Stimulated activated CD4-positive, alpha-beta T cell treated with anti-CD3 and anti-CD28 coated beads, TNF-alpha, amount 100 ng/mL, for 1 hour (primary cell): Measurements from ENCODE around the gene SH3RF2.
"Not testable (repeated sequence)": the region's sequence is repeated elsewhere in the genome, so short reads cannot be mapped to it uniquely, and the experiment has no call there.

ENCODE experiments used
- DNase-seq, 3 donors: peaks; one replicate each; pipeline ENCODE4 v3.0.0-alpha.2; 2020; ENCODE audit warnings: low read depth in 3 of 3, low spot score in 1 of 3

The SH3RF2 gene, protein sequence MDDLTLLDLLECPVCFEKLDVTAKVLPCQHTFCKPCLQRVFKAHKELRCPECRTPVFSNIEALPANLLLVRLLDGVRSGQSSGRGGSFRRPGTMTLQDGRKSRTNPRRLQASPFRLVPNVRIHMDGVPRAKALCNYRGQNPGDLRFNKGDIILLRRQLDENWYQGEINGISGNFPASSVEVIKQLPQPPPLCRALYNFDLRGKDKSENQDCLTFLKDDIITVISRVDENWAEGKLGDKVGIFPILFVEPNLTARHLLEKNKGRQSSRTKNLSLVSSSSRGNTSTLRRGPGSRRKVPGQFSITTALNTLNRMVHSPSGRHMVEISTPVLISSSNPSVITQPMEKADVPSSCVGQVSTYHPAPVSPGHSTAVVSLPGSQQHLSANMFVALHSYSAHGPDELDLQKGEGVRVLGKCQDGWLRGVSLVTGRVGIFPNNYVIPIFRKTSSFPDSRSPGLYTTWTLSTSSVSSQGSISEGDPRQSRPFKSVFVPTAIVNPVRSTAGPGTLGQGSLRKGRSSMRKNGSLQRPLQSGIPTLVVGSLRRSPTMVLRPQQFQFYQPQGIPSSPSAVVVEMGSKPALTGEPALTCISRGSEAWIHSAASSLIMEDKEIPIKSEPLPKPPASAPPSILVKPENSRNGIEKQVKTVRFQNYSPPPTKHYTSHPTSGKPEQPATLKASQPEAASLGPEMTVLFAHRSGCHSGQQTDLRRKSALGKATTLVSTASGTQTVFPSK

GRCh38 chr5:145936401-145937131, at the start of gene SH3RF2:
TSS of gene SH3RF2 (plus strand) at chr5:145936578. CDS start at chr5:145937929, 1,351 bp downstream.
- DNase-seq = peak in 1 of 3 donors; percentile 5

- DNase-seq = no peak
These were observed 49.2 kb upstream of the SH3RF2 start for GRCh38 chr5:145887217-145887616.

DNA sequence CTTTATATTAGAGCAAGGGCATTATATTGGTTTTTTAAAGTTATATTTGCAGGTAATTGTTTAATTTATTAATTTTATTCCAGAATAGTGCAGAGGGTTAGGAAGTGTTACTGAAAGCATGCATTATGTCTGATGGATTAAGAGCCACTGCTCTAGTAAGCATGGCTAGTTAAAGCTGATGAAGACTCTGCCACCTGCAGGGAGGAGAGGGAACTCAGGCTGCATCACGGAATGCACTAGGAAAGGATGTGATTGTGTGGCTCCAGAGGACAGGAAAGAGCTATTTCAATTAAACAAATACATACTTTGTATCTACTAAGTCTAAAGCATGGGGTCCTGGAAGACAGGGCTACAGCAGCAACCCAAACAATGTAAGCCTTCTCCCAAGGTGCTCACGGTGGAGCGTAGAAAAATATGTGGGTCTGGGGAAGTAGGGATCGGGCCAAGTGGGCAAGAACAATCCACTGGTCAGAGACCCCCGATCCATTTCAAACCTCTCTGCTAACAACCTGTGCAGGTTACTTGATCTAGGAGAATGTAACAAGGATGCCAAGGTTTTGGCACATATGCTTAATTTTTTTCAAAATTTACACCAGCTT, 48.3 kb upstream of the SH3RF2 start:
- DNase-seq = no peak

- no peak for DNase-seq
These were observed 46.8 kb upstream of the SH3RF2 start for GRCh38 chr5:145889611-145890010.

GRCh38 chr5:145891378-145891777, 45.0 kb upstream of the SH3RF2 start:
- not testable (repeated sequence) for DNase-seq

DNA sequence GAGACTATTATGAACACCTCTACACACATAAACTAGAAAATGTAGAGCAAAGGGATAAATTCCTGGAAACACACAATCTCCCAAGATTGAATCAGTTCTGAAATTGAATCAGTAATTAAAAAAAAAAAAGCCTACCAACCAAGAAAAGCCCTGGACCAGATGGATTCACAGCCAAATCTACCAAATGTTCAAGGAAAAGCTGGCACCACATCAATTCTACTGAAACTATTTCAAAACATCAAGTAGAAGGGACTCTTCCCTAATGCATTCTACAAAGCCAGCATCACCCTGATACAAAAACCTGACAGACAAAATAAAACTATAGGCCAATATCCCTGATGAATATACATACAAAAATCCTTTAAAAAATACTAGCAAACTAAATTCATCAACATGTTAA, 38.2 kb upstream of the SH3RF2 start:
- no peak for DNase-seq

DNA sequence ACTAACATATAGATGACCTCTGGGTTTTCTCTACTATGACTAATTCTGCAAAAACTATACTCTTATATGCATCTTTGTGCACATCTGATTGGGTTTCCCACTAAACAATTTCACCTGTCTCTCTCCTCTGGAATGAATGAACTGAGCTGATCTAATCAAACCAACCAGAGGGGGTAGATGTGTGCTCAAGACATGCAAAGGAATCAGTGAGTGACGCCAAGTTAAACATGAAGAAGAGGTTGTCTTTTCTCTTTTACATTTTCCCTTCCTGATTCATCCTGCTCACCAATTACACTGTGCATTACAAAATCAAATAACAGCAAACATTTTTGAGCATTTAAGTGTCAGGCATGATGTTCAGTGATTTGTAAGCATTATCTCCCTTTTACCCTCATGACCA, 34.0 kb upstream of the SH3RF2 start:
- DNase-seq = no peak

DNA sequence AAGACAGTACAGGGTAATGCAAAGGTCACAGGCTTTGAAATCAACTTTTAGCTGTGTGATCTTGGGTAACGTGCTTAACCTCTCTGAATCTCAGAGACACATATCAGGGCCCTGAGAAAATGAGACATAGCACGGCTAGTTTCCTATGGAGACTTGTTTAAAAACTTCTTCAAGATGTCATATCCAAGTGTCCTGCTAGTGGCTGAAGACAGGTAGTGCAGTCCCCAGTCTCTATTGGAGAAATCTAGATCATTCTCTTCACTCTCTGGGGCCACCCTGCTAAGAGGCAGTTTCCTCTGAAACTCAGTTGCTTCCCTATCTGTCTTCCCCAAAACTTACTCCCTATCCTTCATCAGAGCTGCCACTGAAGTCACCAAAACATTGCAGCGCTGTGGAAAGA, 33.3 kb upstream of the SH3RF2 start:
- DNase-seq = no peak

DNA sequence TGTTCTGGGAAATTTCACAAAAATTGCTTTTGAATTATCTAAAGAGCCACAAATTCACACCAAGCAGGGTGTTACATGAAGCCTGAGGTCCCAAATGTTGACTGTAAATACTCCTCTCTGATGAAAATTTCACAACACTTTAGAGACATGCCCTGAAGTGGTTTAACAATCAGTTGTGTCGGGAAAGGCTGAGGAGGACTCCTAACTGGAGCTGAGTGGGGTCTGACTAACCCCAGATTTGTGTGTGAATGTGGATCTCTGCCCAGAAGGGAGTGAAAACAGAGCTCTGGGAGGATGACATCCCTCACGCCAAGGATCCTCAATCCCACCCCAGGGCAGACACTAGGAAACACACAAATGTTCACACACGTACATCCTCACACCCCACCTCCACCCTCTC, 32.5 kb upstream of the SH3RF2 start:
- no peak for DNase-seq

DNA sequence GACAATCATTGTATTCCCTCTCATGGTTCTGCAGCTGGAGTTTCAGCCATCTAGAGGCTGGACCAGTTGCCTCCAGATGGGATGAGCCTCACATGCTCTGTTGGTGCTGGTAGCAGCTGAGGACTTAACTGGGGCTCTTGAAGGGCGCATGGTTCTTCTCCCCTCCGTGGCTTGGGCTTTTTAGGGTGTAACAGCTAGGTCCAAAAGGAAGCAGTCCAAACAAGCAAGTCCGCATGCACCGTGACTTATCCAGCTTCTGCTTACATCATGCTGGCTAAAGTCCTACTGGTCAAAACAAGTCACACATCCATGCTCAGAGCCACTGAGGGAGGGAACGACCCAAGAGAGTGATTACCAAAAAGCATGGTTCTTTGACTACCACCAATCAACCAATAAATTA, 31.6 kb upstream of the SH3RF2 start:
- DNase-seq = no peak

DNA sequence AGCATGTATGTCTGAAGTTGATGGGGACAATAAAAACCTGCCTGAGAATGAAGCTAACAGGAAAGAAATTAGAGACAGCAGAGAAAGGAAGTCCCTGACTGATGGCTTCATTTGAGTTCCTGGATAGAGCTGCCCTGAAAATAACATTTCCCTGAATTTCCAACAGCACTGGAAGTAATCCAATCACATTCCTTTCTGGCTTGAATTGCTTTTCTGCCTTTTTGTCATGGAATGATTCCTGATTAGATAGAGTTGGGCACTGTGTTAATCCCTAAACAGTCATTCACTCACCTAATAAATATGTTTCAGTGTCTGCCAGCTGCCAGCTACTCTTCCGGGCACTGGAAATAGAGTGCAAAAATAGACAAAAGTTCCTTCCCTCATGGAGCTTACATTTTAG, 30.0 kb upstream of the SH3RF2 start:
- no peak for DNase-seq

GRCh38 chr5:145908206-145908960, 28.0 kb upstream of the SH3RF2 start:
- no peak for DNase-seq

DNA sequence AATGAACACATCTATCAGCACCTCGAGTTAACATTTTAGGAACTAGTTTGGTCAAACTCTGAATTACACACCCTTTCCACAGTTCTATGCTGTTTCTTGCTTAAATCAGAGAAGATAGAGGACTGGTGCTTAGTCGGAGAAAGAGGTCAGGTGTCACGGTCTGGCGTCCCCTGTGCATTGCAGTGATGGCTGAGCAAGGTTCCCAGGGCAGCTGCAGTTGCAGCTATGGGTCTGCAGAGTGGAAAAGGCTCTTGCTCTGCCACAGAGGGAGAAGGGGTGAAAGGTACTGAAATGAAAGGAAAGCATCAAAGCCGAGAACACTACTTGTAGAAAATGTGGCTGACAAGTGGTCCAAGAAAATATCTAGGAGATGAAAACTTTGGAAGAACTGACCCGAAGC, 25.2 kb upstream of the SH3RF2 start:
- no peak for DNase-seq

- no peak for DNase-seq
These were observed 24.4 kb upstream of the SH3RF2 start for GRCh38 chr5:145912019-145912418.

DNA sequence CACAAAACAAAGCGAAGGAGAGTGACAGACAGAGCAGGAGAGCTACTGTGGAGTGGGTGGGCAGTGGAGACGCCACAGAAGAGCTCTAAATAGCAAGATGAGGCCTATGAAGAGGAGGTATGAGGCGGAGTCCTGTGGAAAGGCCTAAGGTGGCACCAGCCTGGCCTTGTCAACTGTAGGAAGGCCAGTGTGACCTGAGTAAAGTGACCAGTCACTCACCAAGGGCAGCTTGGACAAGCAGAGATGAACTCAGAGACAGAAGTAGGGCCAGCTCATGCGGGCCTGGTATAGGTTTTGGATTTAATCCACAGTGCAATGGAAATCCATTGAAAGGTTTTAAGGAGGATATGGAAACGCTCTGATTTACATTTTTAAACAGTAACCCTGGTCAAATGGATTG, 23.8 kb upstream of the SH3RF2 start:
- DNase-seq = no peak

DNA sequence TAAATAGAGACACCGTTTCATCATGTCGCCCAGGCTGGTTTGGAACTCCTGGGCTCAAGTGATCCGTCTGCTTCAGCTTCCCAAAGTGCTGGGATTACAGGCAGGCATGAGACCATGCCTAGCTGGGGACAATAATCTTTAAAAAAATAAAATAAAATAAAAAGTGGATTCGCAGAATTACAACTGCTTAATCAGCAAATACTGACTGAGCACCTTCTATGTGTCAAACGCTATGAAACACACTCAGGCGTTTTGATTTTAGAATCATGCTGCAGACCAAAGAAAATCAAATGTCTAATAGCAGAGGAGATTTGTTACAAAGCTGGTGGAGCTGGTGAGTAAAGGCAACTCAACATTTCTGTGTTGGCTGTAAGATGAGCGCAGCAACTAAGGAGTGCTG, 22.7 kb upstream of the SH3RF2 start:
- DNase-seq = no peak

GRCh38 chr5:145915970-145916638, 20.3 kb upstream of the SH3RF2 start:
- no peak for DNase-seq

DNA sequence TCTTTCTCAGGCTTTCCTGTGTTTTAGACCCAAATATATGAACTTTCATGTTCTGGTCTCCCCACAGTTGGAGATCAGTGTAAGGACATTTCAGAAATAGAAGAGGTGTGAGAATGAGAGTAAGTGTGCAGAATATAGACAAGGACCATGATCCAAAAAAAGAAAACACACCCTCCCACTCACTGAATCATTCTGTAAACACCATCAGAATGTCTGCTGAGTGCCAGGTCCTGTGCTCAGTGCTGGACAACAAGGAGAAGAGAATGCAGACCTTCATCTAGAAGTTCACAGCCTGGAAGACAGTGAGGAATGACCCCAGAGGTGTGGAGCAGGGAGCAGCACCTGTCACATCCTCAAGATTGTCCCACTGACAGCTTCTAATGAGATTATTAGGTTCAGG, 19.1 kb upstream of the SH3RF2 start:
- no peak for DNase-seq

GRCh38 chr5:145918397-145918796, 18.0 kb upstream of the SH3RF2 start:
- DNase-seq = no peak

DNA sequence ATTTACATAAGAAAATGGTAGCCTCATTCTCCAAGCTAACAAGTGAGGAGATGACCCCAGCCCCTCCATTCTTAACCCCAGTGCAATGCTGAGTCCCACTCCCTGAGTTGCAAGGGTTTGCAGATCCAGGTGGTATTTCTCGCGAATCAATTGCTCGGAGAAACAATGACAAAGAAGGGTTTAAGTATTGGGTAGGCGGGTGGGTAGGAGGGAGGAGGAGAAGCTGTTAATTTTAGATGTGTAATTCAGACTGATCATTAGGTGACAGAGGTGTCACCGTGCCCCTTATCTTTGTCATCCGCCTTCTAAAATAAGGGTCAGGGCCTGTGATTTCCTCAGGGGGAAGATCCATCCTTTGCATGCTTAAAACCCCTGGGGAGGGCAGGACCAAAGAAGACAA, 17.0 kb upstream of the SH3RF2 start:
- no peak for DNase-seq
